ENCODE results near the gene SFXN2. TPM values are rescaled to one million over a fixed set of nuclear protein-coding genes. Genes with fewer than 3 reads are reported as not detected.

The SFXN2 gene
- total RNA-seq, 1 donor from 2014 or later = 2.7 TPM

GRCh38 chr10:102773320-102773719 lies 58.9 kb downstream of the SFXN2 start:
- no peak for DNase-seq (ENCODE audit: extremely low read depth, low read depth, low spot score)

DNA sequence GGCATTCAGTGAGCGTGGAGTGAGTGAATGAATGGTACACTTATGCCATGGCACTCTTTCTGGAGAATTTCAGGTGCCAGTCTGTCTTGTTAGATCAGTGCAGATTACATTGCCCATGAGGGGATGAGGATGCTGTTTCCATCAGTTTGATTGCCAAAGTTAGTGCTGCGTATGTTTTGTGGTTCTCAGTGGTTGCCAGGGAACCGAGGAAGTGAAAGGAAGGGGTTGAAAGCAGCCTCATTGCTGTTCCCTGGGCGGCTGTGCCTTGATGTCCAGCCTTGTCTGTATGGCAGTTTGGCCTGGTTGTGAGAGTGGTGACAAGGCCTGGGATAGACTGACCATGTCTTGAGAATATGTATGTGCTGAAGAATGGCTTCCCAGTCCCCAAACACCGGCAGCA lies 59.5 kb downstream of the SFXN2 start:
- DNase-seq (ENCODE audit: extremely low read depth, low read depth, low spot score) = no peak

- DNase-seq (ENCODE audit: extremely low read depth, low read depth, low spot score) = no peak
Measured at GRCh38 chr10:102775201-102775934, 60.9 kb downstream of the SFXN2 start.

DNA sequence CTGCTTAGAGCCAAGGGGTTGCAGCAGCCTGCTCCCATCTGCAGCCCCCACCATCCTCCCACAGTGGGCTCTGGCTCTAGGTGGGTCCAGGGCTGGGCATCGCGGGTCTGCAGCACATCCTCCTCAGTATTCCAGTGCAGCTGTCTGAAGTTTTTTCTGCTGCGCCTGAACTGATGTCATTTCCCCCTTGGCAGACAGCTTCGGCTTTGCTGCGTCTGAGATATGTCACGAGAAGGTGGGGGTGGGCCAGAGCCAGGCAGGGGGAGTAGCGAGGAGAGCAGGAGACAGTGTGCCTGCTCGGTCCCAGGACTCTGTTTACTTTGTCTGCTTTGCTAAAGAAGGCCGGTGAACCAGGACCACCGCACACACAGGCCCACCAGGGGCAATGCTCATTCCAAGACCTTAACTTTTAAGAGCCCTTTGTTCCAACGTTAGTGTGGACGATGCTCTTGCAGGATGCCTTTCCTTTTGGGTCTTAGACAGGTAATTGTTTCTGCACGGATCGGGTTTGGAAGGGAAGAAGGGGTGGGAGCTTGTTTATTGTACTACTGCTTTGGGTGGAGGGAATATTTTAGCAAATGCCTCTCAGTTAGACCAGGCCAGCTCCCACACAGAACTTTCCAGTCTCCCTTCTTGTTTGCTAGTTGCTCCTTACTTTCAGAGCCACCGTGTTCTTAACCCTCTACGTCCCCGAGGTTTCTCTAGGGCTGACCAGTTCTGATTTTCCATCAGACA lies 61.7 kb downstream of the SFXN2 start:
- DNase-seq (ENCODE audit: extremely low read depth, low read depth, low spot score) = no peak

DNA sequence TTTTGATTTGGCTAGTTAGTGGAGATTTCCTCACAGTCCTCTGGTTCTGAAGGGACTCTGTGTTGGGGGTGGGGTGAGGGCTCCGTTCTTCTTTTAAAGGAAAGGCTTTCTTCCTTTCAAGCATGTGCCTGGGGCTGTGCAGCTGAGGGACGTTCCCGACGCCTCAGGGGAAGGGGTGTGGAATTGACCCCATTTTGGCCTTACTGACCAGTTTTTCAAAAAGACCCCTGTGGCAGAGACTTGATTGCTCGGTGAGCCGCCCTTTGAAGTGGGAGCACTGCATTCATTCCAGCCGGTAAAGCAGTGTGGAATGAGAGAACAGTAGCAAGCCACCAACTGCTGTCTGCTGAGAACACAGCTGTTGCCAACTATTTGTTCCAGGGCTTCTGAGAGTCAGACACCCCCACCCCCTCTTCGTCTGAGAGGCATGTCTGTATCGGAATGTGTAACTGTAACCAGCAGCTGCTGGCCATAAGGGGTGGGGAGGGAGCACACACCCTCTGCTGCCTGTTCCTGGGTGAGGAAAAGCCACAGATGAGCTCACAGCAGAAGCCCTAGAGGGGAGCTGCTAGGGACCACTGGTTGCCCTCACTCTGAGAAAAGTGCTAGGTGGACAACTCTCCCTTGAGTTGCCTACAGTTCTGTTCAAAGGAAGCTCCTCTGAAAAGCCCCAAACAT lies 62.5 kb downstream of the SFXN2 start:
- no peak for DNase-seq (ENCODE audit: extremely low read depth, low read depth, low spot score)

DNA sequence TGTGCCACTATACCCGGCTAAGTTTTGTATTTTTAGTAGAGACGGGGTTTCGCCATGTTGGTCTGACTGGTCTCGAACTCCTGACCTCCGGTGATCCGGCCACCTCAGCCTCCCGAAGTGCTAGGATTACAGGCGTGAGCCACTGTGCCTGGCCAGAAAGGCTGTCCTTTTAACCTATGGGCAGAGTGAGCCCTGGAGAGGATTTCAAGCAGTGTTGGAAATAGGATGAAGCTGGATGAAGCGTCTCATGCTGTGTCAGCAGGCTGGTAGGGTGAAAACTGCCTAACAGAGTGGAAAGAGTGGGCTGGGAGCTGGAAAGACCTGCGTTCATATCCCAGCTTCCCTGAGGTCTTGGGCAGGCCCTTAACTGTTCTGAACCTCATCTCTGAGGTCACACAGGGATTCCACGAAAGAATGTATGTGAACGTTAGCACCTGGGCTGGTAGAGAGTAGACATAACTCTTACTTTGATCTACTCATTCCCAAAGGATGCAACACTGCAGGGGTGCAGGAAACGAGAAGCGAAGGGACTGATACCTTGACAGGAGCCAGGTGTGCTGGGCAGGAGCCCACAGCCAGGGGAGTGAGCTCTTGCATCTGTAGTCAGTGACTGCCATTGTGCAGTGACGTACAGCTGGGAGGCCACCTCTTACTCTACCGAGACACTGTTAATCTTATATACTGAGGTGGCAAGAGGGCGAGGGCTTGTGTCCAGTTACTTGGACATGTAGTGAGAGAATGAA lies 63.4 kb downstream of the SFXN2 start:
- DNase-seq (ENCODE audit: extremely low read depth, low read depth, low spot score) = no peak

DNA sequence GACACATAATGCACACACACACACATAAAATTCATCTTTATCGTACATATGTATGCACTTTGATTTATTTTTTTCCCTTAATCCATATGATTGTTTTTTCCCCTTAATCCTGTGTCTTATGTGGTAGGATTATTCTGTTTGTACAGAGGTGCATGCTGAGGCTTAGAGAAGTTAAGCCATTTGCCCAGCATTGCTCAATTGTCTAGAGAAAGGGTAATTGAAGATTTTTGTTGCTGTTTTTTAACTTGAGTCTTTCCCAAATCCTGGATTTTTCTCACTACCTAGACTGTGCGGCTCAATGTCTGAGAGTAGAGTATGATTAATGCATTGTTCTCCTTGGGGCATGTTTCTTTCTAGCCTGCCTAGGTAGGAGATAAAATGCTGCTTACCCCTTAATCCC lies 64.3 kb downstream of the SFXN2 start:
- no peak for DNase-seq (ENCODE audit: extremely low read depth, low read depth, low spot score)

GRCh38 chr10:102779680-102780526 lies 65.5 kb downstream of the SFXN2 start:
- DNase-seq (ENCODE audit: extremely low read depth, low read depth, low spot score) = no peak

DNA sequence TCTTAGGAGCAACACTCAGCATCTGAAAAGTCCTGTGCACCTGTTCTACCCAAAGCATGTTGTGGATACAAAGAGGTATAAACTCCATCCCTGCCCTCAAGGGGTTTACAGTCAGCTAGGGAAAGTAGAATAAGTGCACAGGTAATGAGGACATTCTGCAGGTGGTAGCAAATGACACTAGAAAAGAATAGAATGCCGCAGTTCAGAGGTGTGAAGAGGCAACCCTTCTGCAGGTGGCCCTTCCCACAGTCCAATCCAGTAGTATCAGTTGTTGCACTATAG lies 66.0 kb downstream of the SFXN2 start:
- no peak for DNase-seq (ENCODE audit: extremely low read depth, low read depth, low spot score)

DNA sequence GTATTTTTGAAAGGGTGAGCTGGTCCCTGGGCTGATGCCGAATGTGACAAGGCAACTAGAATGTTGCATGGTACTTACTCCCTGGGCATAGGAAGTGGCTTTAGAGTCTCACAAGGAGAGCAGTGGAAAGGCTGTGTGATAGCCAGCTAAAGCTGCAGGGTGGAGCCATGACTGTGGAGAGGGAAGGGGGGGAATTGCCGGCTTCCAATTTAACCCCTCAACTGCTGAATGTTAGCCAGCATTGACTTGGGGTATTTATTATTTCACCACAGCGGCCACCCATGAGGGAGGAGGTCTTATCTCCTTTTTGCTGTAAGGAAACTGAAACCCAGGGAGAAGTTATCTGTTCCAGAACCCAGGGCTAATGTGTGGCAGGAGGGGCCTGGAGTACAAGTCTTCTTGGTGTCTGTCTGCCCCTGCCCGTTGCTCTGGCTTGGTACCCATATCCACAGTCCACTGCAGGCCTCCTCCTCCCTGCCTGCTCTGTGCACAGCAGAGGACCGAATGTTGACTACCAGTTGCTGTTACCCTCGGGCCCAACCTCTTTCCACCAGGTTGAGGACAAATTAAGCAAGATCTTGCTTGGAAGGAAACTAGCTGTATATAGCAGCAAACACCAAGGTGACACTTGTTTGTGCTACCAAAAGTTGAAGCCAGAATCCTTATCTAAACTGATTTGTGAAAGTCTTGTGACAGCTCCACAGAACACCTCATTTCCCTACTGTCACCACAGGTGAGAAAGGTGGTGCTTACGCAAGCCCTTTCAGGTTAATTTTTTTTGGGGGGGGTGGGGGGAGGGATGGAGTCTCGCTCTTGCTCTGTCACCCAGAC lies 66.9 kb downstream of the SFXN2 start:
- DNase-seq (ENCODE audit: extremely low read depth, low read depth, low spot score) = no peak

GRCh38 chr10:102781921-102782557 lies 67.6 kb downstream of the SFXN2 start:
- DNase-seq (ENCODE audit: extremely low read depth, low read depth, low spot score) = no peak

- no peak for DNase-seq (ENCODE audit: extremely low read depth, low read depth, low spot score)
Measured at GRCh38 chr10:102782673-102783551, 68.5 kb downstream of the SFXN2 start.

GRCh38 chr10:102783568-102783967 lies 69.1 kb downstream of the SFXN2 start:
- no peak for DNase-seq (ENCODE audit: extremely low read depth, low read depth, low spot score)

GRCh38 chr10:102785818-102786217 lies 71.4 kb downstream of the SFXN2 start:
- DNase-seq (ENCODE audit: extremely low read depth, low read depth, low spot score) = no peak

DNA sequence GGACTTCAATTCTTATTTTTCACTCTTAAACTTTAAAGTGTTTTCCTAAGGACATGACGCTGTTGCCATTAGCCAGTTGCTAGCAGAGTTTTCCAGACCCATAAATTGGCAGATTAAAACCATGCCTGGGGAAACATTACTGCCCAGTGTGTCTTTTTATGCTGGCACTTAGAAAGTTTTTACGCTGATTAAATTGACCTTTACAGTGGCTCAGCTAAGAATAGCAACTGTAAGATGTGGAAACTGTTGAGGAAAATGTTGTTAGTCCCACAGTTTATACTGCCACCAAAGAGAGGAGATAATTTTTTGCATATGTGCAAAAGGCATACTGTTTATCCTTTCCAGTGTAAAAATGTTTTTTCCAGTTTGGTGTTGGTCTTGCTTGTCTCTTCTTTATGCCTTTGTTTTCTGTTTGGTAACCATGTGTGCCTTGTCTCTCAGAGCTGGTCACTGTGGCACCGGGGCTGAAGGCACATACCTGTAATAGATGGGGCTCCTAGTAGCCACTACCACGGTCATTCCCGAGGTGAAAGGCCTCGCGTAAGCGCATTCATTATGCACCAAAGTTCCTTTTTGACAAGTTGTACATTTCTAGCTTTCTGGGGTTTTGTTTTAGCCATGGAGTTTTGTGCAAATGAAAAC lies 77.4 kb downstream of the SFXN2 start:
- no peak for DNase-seq (ENCODE audit: extremely low read depth, low read depth, low spot score)
